D721Med (cell line): ENCODE measurements around the gene ELK4.

Experiments used
- DNase-seq: peaks from one replicate; pipeline ENCODE4 v3.0.0; 2011; ENCODE audit warnings: low spot score; ENCODE audit not compliant: insufficient read length
- FAIRE-seq: peaks from 2 replicates; lab custom pipeline; 2011; peaks lifted over from hg19 to GRCh38; lab: Jason Lieb, UNC
- TF ChIP-seq, protein P1 (sequence below): IDR thresholded peaks from 2 replicates; pipeline ENCODE4 v1.5.1; 2012; ENCODE audit warnings: mild to moderate bottlenecking, control low read depth; ENCODE audit not compliant: insufficient read depth; ENCODE audit errors: missing control alignments

The ELK4 gene

DNA sequence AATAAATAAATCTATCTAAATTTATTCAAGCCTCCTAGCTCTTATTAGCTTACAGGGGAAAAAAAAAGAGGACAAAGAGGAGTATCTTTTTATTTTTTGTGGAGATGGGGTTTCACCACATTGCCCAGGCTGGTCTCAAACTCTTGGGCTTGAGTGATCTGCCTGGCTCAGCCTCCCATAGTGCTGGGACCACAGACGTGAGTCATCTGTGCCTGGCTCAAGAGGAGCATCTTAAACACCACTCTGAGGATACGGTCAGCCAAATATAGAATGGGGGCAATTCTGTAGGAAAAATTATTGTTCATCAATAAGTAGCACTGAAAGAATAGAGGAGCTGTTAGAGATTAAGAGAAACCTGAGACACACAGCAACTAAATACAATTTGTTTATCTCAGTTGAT is 24.4 kb upstream of the ELK4 start:
- FAIRE-seq = no peak
- no peak for DNase-seq
- TF ChIP-seq, protein P1, sequence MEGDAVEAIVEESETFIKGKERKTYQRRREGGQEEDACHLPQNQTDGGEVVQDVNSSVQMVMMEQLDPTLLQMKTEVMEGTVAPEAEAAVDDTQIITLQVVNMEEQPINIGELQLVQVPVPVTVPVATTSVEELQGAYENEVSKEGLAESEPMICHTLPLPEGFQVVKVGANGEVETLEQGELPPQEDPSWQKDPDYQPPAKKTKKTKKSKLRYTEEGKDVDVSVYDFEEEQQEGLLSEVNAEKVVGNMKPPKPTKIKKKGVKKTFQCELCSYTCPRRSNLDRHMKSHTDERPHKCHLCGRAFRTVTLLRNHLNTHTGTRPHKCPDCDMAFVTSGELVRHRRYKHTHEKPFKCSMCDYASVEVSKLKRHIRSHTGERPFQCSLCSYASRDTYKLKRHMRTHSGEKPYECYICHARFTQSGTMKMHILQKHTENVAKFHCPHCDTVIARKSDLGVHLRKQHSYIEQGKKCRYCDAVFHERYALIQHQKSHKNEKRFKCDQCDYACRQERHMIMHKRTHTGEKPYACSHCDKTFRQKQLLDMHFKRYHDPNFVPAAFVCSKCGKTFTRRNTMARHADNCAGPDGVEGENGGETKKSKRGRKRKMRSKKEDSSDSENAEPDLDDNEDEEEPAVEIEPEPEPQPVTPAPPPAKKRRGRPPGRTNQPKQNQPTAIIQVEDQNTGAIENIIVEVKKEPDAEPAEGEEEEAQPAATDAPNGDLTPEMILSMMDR = no peak

DNA sequence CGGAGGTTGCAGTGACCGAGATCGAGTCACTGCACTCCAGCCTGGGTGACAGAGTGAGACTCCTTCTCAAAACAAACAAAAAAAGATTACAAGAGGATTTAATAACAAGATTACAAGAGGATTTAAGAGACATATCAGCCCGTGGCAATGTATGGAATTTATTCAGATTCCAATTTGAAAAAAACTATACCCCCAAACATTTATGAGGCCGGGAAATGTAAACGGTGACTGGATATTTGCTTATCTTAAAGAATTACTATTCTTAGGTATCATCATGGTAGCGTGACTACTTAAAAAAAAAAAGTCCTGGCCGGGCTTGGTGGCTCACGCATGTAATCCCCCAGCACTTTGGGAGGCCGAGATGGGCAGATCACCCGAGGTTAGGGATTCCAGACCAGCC is 21.2 kb upstream of the ELK4 start:
- FAIRE-seq (no peak), DNase-seq (no peak)
- TF ChIP-seq, protein P1 = no peak

DNA sequence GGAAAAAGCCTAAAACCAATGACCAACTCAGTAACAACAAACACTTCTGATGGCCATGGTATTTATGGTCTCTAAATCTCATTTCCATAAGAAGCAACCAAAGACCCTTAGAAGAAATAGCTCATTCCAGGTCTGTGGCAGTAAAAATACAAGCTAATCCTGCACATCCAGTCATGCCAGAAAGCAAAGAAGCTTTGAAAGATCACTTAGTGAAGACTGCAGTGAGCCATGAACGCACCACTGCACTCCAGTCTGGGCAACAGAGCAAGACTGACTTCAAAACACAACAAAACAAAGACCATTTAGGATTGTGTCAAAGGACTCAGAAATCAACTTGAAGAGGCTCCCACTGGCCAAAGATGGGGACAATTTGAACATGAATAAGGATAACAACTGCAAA is 18.4 kb upstream of the ELK4 start:
- FAIRE-seq (no peak), DNase-seq (no peak)
- TF ChIP-seq, protein P1 = no peak

DNA sequence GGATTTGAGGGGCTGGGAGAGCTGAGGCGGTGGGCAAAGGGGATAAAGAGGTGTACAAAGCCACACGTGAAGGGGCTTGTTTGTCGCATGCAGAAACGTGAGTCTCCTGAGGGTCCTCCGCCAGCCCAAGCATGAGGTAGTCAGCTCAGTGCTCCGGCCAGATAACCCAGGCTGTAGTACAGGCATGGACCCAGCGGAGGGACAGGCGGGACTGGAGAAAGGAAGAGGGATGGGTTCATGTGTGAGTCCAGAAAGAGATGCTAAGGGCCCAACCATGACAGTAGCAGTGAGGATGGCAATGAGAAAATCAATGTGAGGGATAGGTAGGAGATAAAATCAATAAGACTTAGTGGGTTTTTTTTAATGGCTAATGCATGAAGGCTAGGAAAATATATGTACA is 13.7 kb upstream of the ELK4 start:
- DNase-seq (no peak), FAIRE-seq (no peak)
- TF ChIP-seq, protein P1 = no peak

DNA sequence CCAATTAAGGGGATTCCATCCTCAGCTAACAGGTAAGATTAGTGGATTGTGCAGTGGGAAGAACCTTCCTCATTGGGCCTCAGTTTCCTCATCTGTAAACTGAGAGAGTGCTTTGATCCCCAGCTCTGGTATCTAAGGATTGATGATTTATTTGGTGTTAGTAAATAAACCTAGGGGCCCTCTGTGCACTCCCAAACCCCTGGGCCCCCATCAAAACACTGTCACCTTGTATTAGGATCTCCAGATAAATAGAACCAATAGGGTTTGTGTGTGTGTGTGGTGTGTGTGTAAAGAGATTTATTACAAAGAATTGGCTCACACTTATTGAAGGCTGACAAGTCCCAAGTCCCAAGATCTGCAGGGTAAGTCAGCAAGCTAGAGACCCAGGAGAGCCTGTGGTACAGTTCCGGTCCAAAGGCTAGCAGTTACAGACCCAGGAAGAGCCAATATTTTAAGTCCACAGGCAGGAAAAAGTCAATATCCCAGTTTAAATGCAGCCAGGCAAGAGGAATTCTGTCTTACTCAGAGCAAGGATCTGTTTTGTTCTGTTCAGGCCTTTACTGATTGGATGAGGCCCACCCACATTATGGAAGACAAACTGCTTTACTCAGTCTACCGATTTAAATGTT is 11.0 kb upstream of the ELK4 start:
- DNase-seq (no peak), FAIRE-seq (no peak)
- TF ChIP-seq, protein P1 = no peak

DNA sequence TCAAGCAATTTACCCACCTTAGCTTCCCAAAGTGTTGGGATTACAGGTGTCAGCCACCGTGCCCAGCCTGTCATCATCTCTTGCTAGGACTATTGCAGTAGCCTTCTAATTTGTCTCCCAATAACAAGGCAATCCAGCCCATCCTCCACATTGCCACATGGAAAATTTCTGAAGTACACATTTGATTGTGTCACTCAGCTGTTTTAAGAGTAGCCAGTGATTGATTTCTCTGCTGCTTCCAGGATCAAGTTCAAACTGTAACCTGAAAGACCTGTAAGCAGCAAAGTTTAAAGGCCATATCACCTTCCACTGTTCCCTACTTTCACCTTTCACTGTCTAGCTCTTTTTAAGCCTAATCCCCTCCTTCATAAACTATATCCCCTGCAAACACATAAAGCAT is 7.8 kb upstream of the ELK4 start:
- TF ChIP-seq, protein P1 = no peak
- FAIRE-seq = no peak
- no peak for DNase-seq

DNA sequence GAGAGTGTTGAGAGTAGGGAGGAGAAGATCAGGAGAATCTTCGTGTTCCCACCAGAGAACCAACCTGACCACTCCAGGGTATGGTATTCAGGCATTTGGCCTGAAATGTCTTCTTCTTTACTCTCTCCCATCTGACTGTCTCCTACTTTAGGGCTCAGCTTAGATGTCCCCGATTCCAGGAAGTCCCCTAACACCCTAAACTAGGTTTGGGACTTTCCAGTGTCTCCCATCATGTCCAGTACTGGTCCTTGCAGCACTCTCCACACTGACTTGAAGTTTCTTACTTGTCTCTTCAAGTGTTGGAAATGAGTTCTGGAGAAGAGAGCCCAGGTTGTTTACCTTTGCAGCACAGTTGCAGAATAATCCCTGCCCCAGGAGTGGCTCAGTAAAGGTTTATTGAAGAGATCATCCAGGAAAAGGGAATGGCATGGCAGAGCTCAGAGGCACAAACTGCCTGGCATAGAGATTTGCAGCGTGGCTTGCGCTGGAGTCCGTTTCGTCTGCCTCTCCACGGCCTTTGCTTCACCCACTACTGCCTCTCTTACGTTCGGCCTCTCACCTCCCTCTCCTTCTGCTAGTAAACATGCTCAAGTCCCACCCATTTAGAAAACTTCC is 6.2 kb upstream of the ELK4 start:
- DNase-seq (no peak), FAIRE-seq (no peak)
- TF ChIP-seq, protein P1 = no peak
